A549 treated with dexamethasone at 1 μM for 4 hours (cell line): Measurements from ENCODE around the gene LRRC15. TPM values are rescaled to one million over a fixed set of nuclear protein-coding genes. Genes with fewer than 3 reads are reported as not detected.

Source experiments
- total RNA-seq: library from RNA; stranded (reverse); fragments of 200-300 nt; extraction: Qiagen RNA extraction; gene quantifications from 5 replicates; pipeline ENCODE4 v1.2.3, GENCODE V29; 2022

Gene LRRC15
- total RNA-seq: 0.12 to 0.25 TPM (median 0.14 TPM) in 5 replicates

GRCh38 chr3:194369522-194370279 is at the start of gene LRRC15:
Gene LRRC15 (minus strand): TSS chr3:194369743. CDS start chr3:194361043, 8,700 bp downstream.

GRCh38 chr3:194399166-194399565 is 29.6 kb upstream of the LRRC15 start, which contains the start of gene GP5:
Gene GP5 (minus strand): TSS chr3:194399266. CDS start chr3:194398282, 984 bp downstream.

DNA sequence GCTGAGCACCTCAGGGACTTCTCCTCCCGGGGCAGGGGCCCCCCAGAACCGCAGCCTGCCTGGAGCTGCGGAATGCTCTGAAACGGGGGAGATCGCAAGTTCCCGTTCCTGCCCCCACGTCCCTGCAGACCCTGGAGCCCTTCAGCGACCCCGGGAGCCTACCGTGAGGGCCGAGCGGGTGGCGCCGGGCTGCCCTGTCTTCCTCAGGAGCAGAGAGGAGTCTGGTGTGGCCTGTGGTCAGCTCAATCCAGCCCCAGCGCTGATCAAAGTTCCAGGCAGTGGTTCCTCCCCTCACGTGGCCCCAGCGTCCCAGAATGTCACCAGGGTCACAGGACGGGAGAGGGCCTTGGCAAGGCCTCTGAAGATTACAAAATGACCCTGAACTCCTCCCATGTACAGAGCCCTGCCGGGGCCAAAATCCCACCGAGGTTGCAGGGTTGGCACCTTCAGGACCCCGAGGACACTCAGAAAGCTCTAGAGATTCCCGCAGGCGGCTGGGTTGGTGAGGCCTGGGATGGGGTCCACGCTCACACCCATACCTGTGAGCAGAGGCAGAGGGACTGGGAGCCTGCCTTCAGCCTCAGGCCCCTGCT is 18.4 kb downstream of the LRRC15 start, which contains the start of gene CPN2:
CPN2 (minus strand) TSS at position 249 of the 593 bp plus-strand sequence. CDS start 8,626 bp downstream, outside the sequence.

Other genes with a start within 250 kb of the LRRC15 start
- 9.6 to 11.4 TPM (median 10.0 TPM) in 5 replicates for gene HES1, start 233.6 kb downstream of the LRRC15 start, total RNA-seq
- gene CPN2, start 18.4 kb downstream of the LRRC15 start, total RNA-seq: not detected in 5 replicates
- 0.02 to 0.04 TPM in 2 of 5 replicates, not detected in the others for gene GP5, start 29.5 kb upstream of the LRRC15 start, total RNA-seq
- gene ATP13A3, start 117.3 kb upstream of the LRRC15 start, total RNA-seq: 25.3 to 42.6 TPM (median 41.4 TPM) in 5 replicates